ENCODE results near the gene POMGNT2. TPM values are rescaled to one million over a fixed set of nuclear protein-coding genes. Genes with fewer than 3 reads are reported as not detected.

POMGNT2 gene
- total RNA-seq, 2 donors from 2014 or later: 28.0 to 33.1 TPM

DNA sequence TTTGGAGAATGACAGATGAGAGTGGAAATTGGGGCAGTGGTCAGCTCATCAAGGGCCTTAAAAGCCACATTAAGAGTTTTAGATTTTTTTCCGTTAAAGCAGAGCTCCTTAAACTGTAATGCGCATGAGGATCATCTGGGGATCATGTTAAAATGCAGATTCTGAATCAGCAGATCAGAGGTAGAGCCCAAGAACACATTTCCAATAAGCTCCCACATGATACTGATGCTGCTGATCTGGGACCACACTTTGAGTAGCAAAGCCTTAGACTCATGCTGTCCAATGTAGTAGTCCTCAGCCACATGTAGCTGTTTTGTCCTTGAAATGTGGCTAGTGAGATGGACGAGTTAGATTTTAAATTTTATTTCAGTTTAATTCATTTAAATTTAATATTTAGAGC, 26.3 kb upstream of the POMGNT2 start:
- H3K27ac ChIP-seq: no peak overlapping the region
- H3K4me1 ChIP-seq: no peaks in the 10 kb centered on the region
- no peak overlapping the region for H3K4me3 ChIP-seq
- no peak for TF ChIP-seq CTCF (IDR thresholded peaks at IDR 0.05)
- H3K27me3 ChIP-seq: no peaks in the 10 kb centered on the region
- no peaks in the 10 kb centered on the region for H3K36me3 ChIP-seq
- peaks cover 0 to 9% of the 10 kb centered on the region in 2 donors for H3K9me3 ChIP-seq
- no peak for DNase-seq (ENCODE audit: low spot score)

- Histone ChIP-seq H3K27ac (no peak overlapping the region), H3K9me3 (peaks cover 0 to 9% of the 10 kb centered on the region in 2 donors), H3K4me1 (no peaks in the 10 kb centered on the region), H3K4me3 (no peak overlapping the region), H3K27me3 (no peaks in the 10 kb centered on the region), H3K36me3 (no peaks in the 10 kb centered on the region)
- TF ChIP-seq CTCF (IDR thresholded peaks at IDR 0.05): no peak
- DNase-seq (ENCODE audit: low spot score): no peak
These were observed 22.6 kb upstream of the POMGNT2 start for GRCh38 chr3:43128464-43128863.

DNA sequence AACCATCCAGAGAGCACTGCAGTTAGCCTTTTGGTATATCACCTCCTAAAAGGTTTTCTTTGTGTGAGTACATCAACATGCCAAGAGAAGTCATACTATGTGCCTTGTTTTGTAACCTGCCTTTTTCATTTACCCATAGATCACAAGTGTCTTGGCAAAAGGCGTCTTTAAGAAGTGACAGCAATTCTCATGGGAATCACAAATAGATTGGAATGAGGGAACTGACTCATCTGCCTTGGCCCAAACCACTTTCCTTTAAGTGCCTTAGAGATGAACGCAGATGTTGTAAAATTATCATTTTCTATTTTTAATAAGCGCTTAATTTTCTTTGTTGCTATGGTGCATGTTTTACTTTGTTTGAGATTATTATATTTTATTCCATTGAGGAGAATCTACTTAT, 20.7 kb upstream of the POMGNT2 start:
- TF ChIP-seq CTCF (IDR thresholded peaks at IDR 0.05): no peak
- H3K4me3 ChIP-seq: no peak overlapping the region
- H3K4me1 ChIP-seq: no peaks in the 10 kb centered on the region
- no peaks in the 10 kb centered on the region for H3K36me3 ChIP-seq
- H3K27ac ChIP-seq: no peak overlapping the region
- H3K27me3 ChIP-seq: no peaks in the 10 kb centered on the region
- peaks cover 0 to 16% of the 10 kb centered on the region in 2 donors for H3K9me3 ChIP-seq
- no peak for DNase-seq (ENCODE audit: low spot score)

GRCh38 chr3:43123895-43124294, 18.0 kb upstream of the POMGNT2 start:
- no peak overlapping the region for H3K27ac ChIP-seq
- no peaks in the 10 kb centered on the region for H3K27me3 ChIP-seq
- DNase-seq (ENCODE audit: low spot score): no peak
- TF ChIP-seq CTCF (IDR thresholded peaks at IDR 0.05): no peak
- no peak overlapping the region for H3K4me3 ChIP-seq
- H3K4me1 ChIP-seq: no peaks in the 10 kb centered on the region
- no peaks in the 10 kb centered on the region for H3K36me3 ChIP-seq
- H3K9me3 ChIP-seq: peaks cover 0 to 16% of the 10 kb centered on the region in 2 donors

- no peak for TF ChIP-seq CTCF (IDR thresholded peaks at IDR 0.05)
- H3K36me3 ChIP-seq: no peaks in the 10 kb centered on the region
- no peaks in the 10 kb centered on the region for H3K27me3 ChIP-seq
- H3K9me3 ChIP-seq: peaks cover 0 to 16% of the 10 kb centered on the region in 2 donors
- no peaks in the 10 kb centered on the region for H3K4me1 ChIP-seq
- no peak overlapping the region for H3K27ac ChIP-seq
- no peak for DNase-seq (ENCODE audit: low spot score)
- no peak overlapping the region for H3K4me3 ChIP-seq
These were observed 15.1 kb upstream of the POMGNT2 start for GRCh38 chr3:43120937-43121336.

DNA sequence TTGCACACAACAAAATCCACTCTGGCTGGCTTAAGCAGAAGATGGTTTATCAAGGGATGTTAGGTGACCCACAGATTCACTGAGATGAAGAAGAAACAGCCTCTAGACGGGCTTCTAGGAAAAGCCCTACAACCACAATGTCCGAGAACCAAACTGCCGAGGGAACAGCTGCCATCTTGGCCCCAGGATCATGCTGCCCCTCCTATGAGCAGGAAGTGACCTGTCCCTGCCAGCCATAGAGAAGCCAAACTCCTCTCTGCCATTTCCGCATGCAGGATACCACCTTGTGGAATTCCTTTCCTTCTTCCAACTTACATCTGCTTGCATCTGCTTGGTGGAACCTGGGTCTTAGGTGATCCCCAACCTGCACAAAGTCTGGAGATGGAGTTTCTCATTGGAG, 11.4 kb upstream of the POMGNT2 start:
- Histone ChIP-seq H3K27ac (no peak overlapping the region), H3K36me3 (no peaks in the 10 kb centered on the region), H3K27me3 (no peaks in the 10 kb centered on the region), H3K4me3 (no peak overlapping the region), H3K9me3 (no peaks in the 10 kb centered on the region), H3K4me1 (no peaks in the 10 kb centered on the region)
- DNase-seq (ENCODE audit: low spot score): no peak
- TF ChIP-seq CTCF (IDR thresholded peaks at IDR 0.05): no peak

Measured in right atrium auricular region (tissue), 2 donors.